Thymus (tissue), 11 donors: ENCODE data around the gene SACS. TPM values are rescaled to one million over a fixed set of nuclear protein-coding genes. Genes with fewer than 3 reads are reported as not detected.

ENCODE experiments used
- DNase-seq, 9 donors: peaks; one replicate each; pipeline ENCODE4 v3.0.0-alpha.2; 2013; ENCODE audit warnings: low spot score in 9 of 9, low read depth in 6 of 9, missing footprints in 1 of 9
- H3K27ac ChIP-seq, 2 donors: one replicate each; pipeline ENCODE4 v1.5.1; 2013; ENCODE audit warnings: control low read depth in 1 of 2, low read depth in 1 of 2, low read length in 1 of 2, mild to moderate bottlenecking in 1 of 2, moderate library complexity in 1 of 2
- H3K27me3 ChIP-seq, 2 donors: one replicate each; pipeline ENCODE4 v1.5.1; 2013; ENCODE audit warnings: low read length in 1 of 2; ENCODE audit not compliant: control insufficient read depth in 2 of 2, insufficient read depth in 1 of 2
- H3K36me3 ChIP-seq, 2 donors: one replicate each; pipeline ENCODE4 v1.5.1; 2013; ENCODE audit warnings: low read length in 1 of 2, mild to moderate bottlenecking in 1 of 2, moderate library complexity in 1 of 2; ENCODE audit not compliant: control insufficient read depth in 2 of 2, insufficient read depth in 2 of 2
- H3K4me1 ChIP-seq, 2 donors: one replicate each; pipeline ENCODE4 v1.5.1; 2013; ENCODE audit warnings: low read length in 2 of 2; ENCODE audit not compliant: control insufficient read depth in 2 of 2, insufficient read depth in 2 of 2
- H3K4me3 ChIP-seq, 2 donors: one replicate each; pipeline ENCODE4 v1.5.1; 2013; ENCODE audit warnings: low read length in 2 of 2, control low read depth in 1 of 2, mild to moderate bottlenecking in 1 of 2
- H3K9me3 ChIP-seq, 2 donors: one replicate each; pipeline ENCODE4 v1.5.1; 2013; ENCODE audit warnings: low read length in 1 of 2, mild to moderate bottlenecking in 1 of 2; ENCODE audit not compliant: control insufficient read depth in 2 of 2, insufficient read depth in 1 of 2
- WGBS: extraction: QIAGEN DNeasy Blood & Tissue Kit; methylation state at CpG from one replicate; pipeline ENCODE4 v1.1.7; 2013; 5-methylcytosine and 5-hydroxymethylcytosine counted together
- polyA plus RNA-seq: library from polyadenylated mRNA; stranded (reverse); fragments of 200-250 nt; gene quantifications from one replicate; pipeline ENCODE4 v1.2.3, GENCODE V29; 2013
- total RNA-seq: library from RNA; stranded (reverse); fragments of 120-200 nt; gene quantifications from one replicate; pipeline ENCODE4 v1.2.4, GENCODE V29; 2013
- donor health status: healthy.

The SACS gene
- total and polyA plus RNA-seq, 2 donors, result 8.1 to 11.4 TPM

GRCh38 chr13:23339225-23339624 lies 94.3 kb downstream of the SACS start:
- Histone ChIP-seq H3K4me1 (no peaks in the 10 kb centered on the region), H3K9me3 (no peaks in the 10 kb centered on the region), H3K36me3 (peaks cover 3 to 11% of the 10 kb centered on the region in 2 donors), H3K27ac (no peak overlapping the region), H3K27me3 (no peaks in the 10 kb centered on the region), H3K4me3 (no peak overlapping the region)
- 97% methylated on average over 1 of the region's 1 CpG for WGBS
- no peak for DNase-seq

GRCh38 chr13:23330356-23330755 lies 103.1 kb downstream of the SACS start:
- 98% methylated on average over 6 of the region's 6 CpGs for WGBS
- Histone ChIP-seq H3K4me1 (no peaks in the 10 kb centered on the region), H3K9me3 (no peaks in the 10 kb centered on the region), H3K27ac (no peak overlapping the region), H3K4me3 (no peak overlapping the region), H3K27me3 (no peaks in the 10 kb centered on the region), H3K36me3 (no peaks in the 10 kb centered on the region)
- no peak for DNase-seq

GRCh38 chr13:23325191-23325590 lies 108.3 kb downstream of the SACS start:
- Histone ChIP-seq H3K27me3 (no peaks in the 10 kb centered on the region), H3K9me3 (no peaks in the 10 kb centered on the region), H3K4me3 (no peak overlapping the region), H3K27ac (no peak overlapping the region), H3K4me1 (no peaks in the 10 kb centered on the region), H3K36me3 (no peaks in the 10 kb centered on the region)
- DNase-seq, result peak in 1 of 9 donors; percentile 31
- 84% methylated on average over 2 of the region's 2 CpGs for WGBS

- no peak for DNase-seq
- H3K27me3 ChIP-seq, result no peaks in the 10 kb centered on the region
- H3K27ac ChIP-seq, result no peak overlapping the region
- H3K4me3 ChIP-seq, result no peak overlapping the region
- H3K9me3 ChIP-seq, result no peaks in the 10 kb centered on the region
- WGBS, result 79% methylated on average over 17 of the region's 17 CpGs
- no peaks in the 10 kb centered on the region for H3K36me3 ChIP-seq
- no peaks in the 10 kb centered on the region for H3K4me1 ChIP-seq
Observed at GRCh38 chr13:23323946-23324709, 109.4 kb downstream of the SACS start.

- Histone ChIP-seq H3K27me3 (no peaks in the 10 kb centered on the region), H3K9me3 (no peaks in the 10 kb centered on the region), H3K36me3 (no peaks in the 10 kb centered on the region), H3K4me1 (no peaks in the 10 kb centered on the region), H3K4me3 (no peak overlapping the region), H3K27ac (peak overlapping the region in 1 of 2 donors; percentile 3)
- 93% methylated on average over 19 of the region's 19 CpGs for WGBS
- DNase-seq, result no peak
Observed at GRCh38 chr13:23322353-23323336, 110.9 kb downstream of the SACS start.

- DNase-seq, result no peak
- H3K27me3 ChIP-seq, result no peaks in the 10 kb centered on the region
- H3K4me3 ChIP-seq, result no peak overlapping the region
- 89% methylated on average over 6 of the region's 6 CpGs for WGBS
- H3K27ac ChIP-seq, result peak overlapping the region in 1 of 2 donors; percentile 3
- H3K9me3 ChIP-seq, result no peaks in the 10 kb centered on the region
- no peaks in the 10 kb centered on the region for H3K36me3 ChIP-seq
- H3K4me1 ChIP-seq, result no peaks in the 10 kb centered on the region
Observed at GRCh38 chr13:23321535-23322241, 111.8 kb downstream of the SACS start.

- H3K4me3 ChIP-seq, result no peak overlapping the region
- H3K27ac ChIP-seq, result no peak overlapping the region
- no peaks in the 10 kb centered on the region for H3K27me3 ChIP-seq
- no peaks in the 10 kb centered on the region for H3K9me3 ChIP-seq
- H3K4me1 ChIP-seq, result no peaks in the 10 kb centered on the region
- WGBS, result 85% methylated on average over 4 of the region's 4 CpGs
- H3K36me3 ChIP-seq, result no peaks in the 10 kb centered on the region
- DNase-seq, result no peak
Observed at GRCh38 chr13:23320926-23321534, 112.5 kb downstream of the SACS start.

GRCh38 chr13:23319883-23320224 lies 113.6 kb downstream of the SACS start:
- WGBS, result 76% methylated on average over 3 of the region's 3 CpGs
- Histone ChIP-seq H3K27ac (no peak overlapping the region), H3K36me3 (no peaks in the 10 kb centered on the region)

More at GRCh38 chr13:23319883-23320224, 113.6 kb downstream of the SACS start:
- DNase-seq, result no peak
- Histone ChIP-seq H3K27me3 (no peaks in the 10 kb centered on the region), H3K4me1 (no peaks in the 10 kb centered on the region), H3K9me3 (no peaks in the 10 kb centered on the region), H3K4me3 (no peak overlapping the region)
